Natural killer cell (primary cell): Measurements from ENCODE around the gene URI1. TPM values are rescaled to one million over a fixed set of nuclear protein-coding genes. Genes with fewer than 3 reads are reported as not detected.

Experiments
- ATAC-seq, 3 donors: fragments of 150-1000 bp in 2 of 3; fragments of 200-7000 bp in 1 of 3; cut with Tn5 transposase; 1 replicate in 1 of 3; 2 replicates in 2 of 3; pipeline ENCODE4 v1.10.0; 2021; ENCODE audit warnings: mild to moderate bottlenecking in 2 of 3, moderate library complexity in 2 of 3
- DNase-seq, 2 donors: peaks; one replicate each; pipeline versions ENCODE4 v3.0.0 to v3.0.0-alpha.2; 2013 to 2021; ENCODE audit warnings: mixed read lengths in 1 of 2
- H3K27ac ChIP-seq: one replicate; pipeline ENCODE4 v1.5.1; 2013; ENCODE audit warnings: mild to moderate bottlenecking, low read length
- H3K27me3 ChIP-seq: one replicate; pipeline ENCODE4 v1.6.1; 2013; ENCODE audit warnings: low read length; ENCODE audit not compliant: control insufficient read depth, insufficient read depth
- H3K36me3 ChIP-seq: one replicate; pipeline ENCODE4 v1.6.1; 2013; ENCODE audit warnings: low read length; ENCODE audit not compliant: control insufficient read depth, insufficient read depth
- H3K4me1 ChIP-seq: one replicate; pipeline ENCODE4 v1.6.1; 2013; ENCODE audit warnings: low read length; ENCODE audit not compliant: control insufficient read depth, insufficient read depth
- H3K4me3 ChIP-seq: one replicate; pipeline ENCODE4 v1.5.1; 2013; ENCODE audit warnings: low read length
- H3K9me3 ChIP-seq: one replicate; pipeline ENCODE4 v1.6.1; 2013; ENCODE audit warnings: low read length; ENCODE audit not compliant: control insufficient read depth, insufficient read depth
- H3K27ac Mint-ChIP-seq, 2 donors: one replicate each; pipeline ENCODE4 v1.8.0; 2022; ENCODE audit warnings: mild to moderate bottlenecking in 2 of 2, mixed read lengths in 2 of 2, moderate library complexity in 1 of 2
- H3K27me3 Mint-ChIP-seq, 2 donors: one replicate each; pipeline ENCODE4 v1.8.0; 2022; ENCODE audit warnings: low read depth in 2 of 2, mixed read lengths in 2 of 2
- H3K36me3 Mint-ChIP-seq: one replicate; pipeline ENCODE4 v1.8.0; 2022; ENCODE audit warnings: mixed read lengths
- H3K4me1 Mint-ChIP-seq, 2 donors: one replicate each; pipeline ENCODE4 v1.8.0; 2022; ENCODE audit warnings: mixed read lengths in 2 of 2
- H3K4me3 Mint-ChIP-seq: one replicate; pipeline ENCODE4 v1.8.0; 2022; ENCODE audit warnings: mild to moderate bottlenecking, moderate library complexity, mixed read lengths
- H3K9me3 Mint-ChIP-seq, 2 donors: one replicate each; pipeline ENCODE4 v1.8.0; 2022; ENCODE audit warnings: mixed read lengths in 2 of 2
- WGBS: methylation state at CpG from one replicate; pipeline ENCODE4 v1.1.7; 2013; ENCODE audit warnings: missing lambda C conversion rate; ENCODE audit not compliant: insufficient coverage; 5-methylcytosine and 5-hydroxymethylcytosine counted together
- intact Hi-C: fragments of 100-400 bp; cut with micrococcal nuclease; formaldehyde crosslinking; loops from one replicate; pipeline ENCODE4 v1.14.2; 2022
- total RNA-seq, 4 donors: library from RNA; stranded (reverse); fragments of 120-200 nt in 1 of 4; gene quantifications; one replicate each; pipeline versions ENCODE4 v1.2.3 to v1.2.4, GENCODE V29; 2013 to 2022
- TF ChIP-seq, protein P1 (sequence below): fragments of 200-600 bp; IDR thresholded peaks from one replicate; pipeline ENCODE4 v1.8.0; 2022; ENCODE audit warnings: antibody characterized with exemption

The URI1 gene
- total RNA-seq, 3 donors from 2014 or later (not counting 1 experiment from before 2014, with no cell fraction given), result 66.8 to 72.8 (median 68.4) TPM

DNA sequence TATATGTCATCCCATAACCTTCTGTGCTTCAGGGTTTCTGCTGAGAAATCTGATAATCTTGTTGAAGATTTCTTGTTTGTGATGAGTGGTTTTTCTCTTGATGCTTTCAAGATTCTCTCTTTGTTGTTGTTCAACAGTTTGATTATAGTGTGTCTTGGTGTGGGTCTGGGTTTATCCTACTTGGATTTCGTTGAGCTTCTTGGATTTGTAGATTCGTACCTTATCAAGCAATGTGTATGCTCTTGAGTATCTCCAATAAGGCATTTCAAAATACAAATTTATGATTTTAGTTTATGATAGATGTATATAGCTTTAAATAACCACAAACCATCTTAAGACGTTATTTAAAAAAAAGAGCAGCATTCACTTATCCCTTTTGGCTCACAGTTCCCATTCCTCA is 57.5 kb downstream of the URI1 start:
- no peak overlapping the region for H3K4me3 ChIP-seq
- H3K9me3 Mint-ChIP-seq, result peaks cover 0 to 2% of the 10 kb centered on the region in 2 donors
- H3K27me3 Mint-ChIP-seq, result no peaks in the 10 kb centered on the region
- H3K4me1 Mint-ChIP-seq, result peaks cover 49 to 69% of the 10 kb centered on the region in 2 donors
- ATAC-seq (no peak), DNase-seq (no peak)
- no peaks in the 10 kb centered on the region for H3K27me3 ChIP-seq
- H3K4me1 ChIP-seq, result no peaks in the 10 kb centered on the region
- intact Hi-C loops, result no loop called here
- no peak overlapping the region for H3K27ac ChIP-seq
- no peaks in the 10 kb centered on the region for H3K36me3 Mint-ChIP-seq
- TF ChIP-seq, protein P1, sequence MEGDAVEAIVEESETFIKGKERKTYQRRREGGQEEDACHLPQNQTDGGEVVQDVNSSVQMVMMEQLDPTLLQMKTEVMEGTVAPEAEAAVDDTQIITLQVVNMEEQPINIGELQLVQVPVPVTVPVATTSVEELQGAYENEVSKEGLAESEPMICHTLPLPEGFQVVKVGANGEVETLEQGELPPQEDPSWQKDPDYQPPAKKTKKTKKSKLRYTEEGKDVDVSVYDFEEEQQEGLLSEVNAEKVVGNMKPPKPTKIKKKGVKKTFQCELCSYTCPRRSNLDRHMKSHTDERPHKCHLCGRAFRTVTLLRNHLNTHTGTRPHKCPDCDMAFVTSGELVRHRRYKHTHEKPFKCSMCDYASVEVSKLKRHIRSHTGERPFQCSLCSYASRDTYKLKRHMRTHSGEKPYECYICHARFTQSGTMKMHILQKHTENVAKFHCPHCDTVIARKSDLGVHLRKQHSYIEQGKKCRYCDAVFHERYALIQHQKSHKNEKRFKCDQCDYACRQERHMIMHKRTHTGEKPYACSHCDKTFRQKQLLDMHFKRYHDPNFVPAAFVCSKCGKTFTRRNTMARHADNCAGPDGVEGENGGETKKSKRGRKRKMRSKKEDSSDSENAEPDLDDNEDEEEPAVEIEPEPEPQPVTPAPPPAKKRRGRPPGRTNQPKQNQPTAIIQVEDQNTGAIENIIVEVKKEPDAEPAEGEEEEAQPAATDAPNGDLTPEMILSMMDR, result no peak
- no CpG with 5 or more reads among the region's 3 CpGs for WGBS
- no peak overlapping the region for H3K4me3 Mint-ChIP-seq
- no peaks in the 10 kb centered on the region for H3K36me3 ChIP-seq
- H3K9me3 ChIP-seq, result no peaks in the 10 kb centered on the region
- no peak overlapping the region for H3K27ac Mint-ChIP-seq

DNA sequence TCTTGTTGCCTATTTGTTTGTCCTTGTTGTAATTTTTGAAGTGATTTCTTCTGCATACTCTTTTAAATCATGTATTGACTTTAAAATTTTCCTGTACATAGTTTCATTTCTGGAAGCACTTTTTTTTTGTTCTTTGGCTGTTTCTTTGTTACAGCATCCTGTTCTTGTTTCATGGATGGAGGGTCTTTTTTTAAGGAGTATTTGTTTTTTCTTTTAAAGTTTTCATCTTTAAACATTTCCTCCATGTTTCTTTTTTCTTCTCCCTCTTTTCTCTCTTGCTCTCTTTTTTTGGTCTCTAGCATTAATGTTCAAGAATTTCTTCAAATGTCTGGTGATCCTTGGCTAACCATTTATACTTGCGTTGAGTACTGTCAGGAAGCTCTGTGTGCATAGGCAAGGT is 58.8 kb downstream of the URI1 start:
- WGBS, result 100% methylated on average over 1 of the region's 1 CpG
- Mint-ChIP-seq H3K27me3 (no peaks in the 10 kb centered on the region), H3K4me3 (no peak overlapping the region)

DNA sequence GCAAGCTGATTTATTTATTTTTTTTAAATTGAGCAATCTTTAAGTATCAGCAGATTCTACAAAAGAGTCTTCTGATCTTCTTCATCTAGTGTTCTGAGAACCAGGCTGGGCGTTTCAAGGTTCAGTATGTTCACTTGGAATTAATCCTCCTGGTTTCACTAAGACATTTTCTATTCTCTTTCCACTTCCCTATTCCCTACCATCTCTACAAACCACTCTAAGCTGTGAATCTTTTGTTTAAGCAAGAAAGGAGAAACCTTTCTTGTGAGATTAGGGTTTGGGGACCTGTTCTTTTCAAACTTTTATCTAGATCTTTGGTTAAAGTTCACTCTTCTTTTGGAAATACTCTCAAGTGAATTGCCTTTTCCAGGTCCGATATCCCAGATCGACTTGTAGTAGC is 59.3 kb downstream of the URI1 start:
- TF ChIP-seq, protein P1, result no peak
- Mint-ChIP-seq H3K36me3 (peaks cover 5% of the 10 kb centered on the region), H3K4me3 (no peak overlapping the region), H3K4me1 (peaks cover 61 to 83% of the 10 kb centered on the region in 2 donors), H3K27ac (peak overlapping the region in 1 of 2 donors; percentile 16), H3K9me3 (peaks cover 0 to 2% of the 10 kb centered on the region in 2 donors), H3K27me3 (no peaks in the 10 kb centered on the region)
- intact Hi-C loops, result no loop called here
- DNase-seq (no peak), ATAC-seq (no peak)
- H3K36me3 ChIP-seq, result no peaks in the 10 kb centered on the region
- H3K27ac ChIP-seq, result no peak overlapping the region
- peaks cover 3% of the 10 kb centered on the region for H3K4me1 ChIP-seq
- no peaks in the 10 kb centered on the region for H3K9me3 ChIP-seq
- no peak overlapping the region for H3K4me3 ChIP-seq
- no peaks in the 10 kb centered on the region for H3K27me3 ChIP-seq
- 98% methylated on average over 3 of the region's 3 CpGs for WGBS

More for the DNA sequence above, 58.8 kb downstream of the URI1 start:
- H3K4me1 Mint-ChIP-seq, result peaks cover 57 to 82% of the 10 kb centered on the region in 2 donors
- intact Hi-C loops, result no loop called here
- DNase-seq, result no peak
- peaks cover under 1% of the 10 kb centered on the region for H3K4me1 ChIP-seq
- no peaks in the 10 kb centered on the region for H3K27me3 ChIP-seq
- H3K27ac Mint-ChIP-seq, result peak overlapping the region in 1 of 2 donors; percentile 16
- peaks cover under 1% of the 10 kb centered on the region for H3K36me3 Mint-ChIP-seq
- no peak for ATAC-seq
- H3K9me3 ChIP-seq, result no peaks in the 10 kb centered on the region
- TF ChIP-seq, protein P1, result no peak
- no peaks in the 10 kb centered on the region for H3K36me3 ChIP-seq
- peaks cover 0 to 2% of the 10 kb centered on the region in 2 donors for H3K9me3 Mint-ChIP-seq
- H3K27ac ChIP-seq, result no peak overlapping the region
- no peak overlapping the region for H3K4me3 ChIP-seq

DNA sequence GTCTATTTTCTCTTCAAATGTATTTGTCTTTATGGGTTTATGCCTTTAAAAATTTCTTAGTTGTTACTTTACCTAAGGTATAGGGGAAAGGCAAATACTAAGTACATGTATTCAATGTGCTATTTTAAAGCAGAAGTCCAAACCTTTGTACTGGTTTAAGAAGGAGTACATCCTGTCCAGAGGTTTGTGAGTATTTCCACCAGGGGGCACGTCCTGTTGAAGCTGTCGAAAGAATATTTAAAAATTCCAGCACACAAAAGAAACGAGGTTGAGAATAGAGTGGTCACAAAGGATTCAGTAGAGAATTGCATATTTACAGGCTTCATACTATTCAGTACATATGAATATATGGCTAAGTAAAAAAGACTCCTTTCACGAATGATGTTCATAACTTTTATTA is 59.8 kb downstream of the URI1 start:
- Histone ChIP-seq H3K36me3 (no peaks in the 10 kb centered on the region), H3K9me3 (no peaks in the 10 kb centered on the region), H3K27me3 (no peaks in the 10 kb centered on the region), H3K4me3 (no peak overlapping the region), H3K4me1 (peaks cover 3% of the 10 kb centered on the region), H3K27ac (no peak overlapping the region)
- H3K4me1 Mint-ChIP-seq, result peaks cover 64 to 81% of the 10 kb centered on the region in 2 donors
- intact Hi-C loops, result no loop called here
- H3K36me3 Mint-ChIP-seq, result peaks cover 5% of the 10 kb centered on the region
- peaks cover 0 to 2% of the 10 kb centered on the region in 2 donors for H3K9me3 Mint-ChIP-seq
- no peak for ATAC-seq
- H3K27me3 Mint-ChIP-seq, result no peaks in the 10 kb centered on the region
- TF ChIP-seq, protein P1, result no peak
- peak overlapping the region in 1 of 2 donors; percentile 16 for H3K27ac Mint-ChIP-seq
- H3K4me3 Mint-ChIP-seq, result no peak overlapping the region
- 70% methylated on average over 2 of the region's 4 CpGs for WGBS
- no peak for DNase-seq
